ENCODE results near the gene PDE3A.

The PDE3A gene

DNA sequence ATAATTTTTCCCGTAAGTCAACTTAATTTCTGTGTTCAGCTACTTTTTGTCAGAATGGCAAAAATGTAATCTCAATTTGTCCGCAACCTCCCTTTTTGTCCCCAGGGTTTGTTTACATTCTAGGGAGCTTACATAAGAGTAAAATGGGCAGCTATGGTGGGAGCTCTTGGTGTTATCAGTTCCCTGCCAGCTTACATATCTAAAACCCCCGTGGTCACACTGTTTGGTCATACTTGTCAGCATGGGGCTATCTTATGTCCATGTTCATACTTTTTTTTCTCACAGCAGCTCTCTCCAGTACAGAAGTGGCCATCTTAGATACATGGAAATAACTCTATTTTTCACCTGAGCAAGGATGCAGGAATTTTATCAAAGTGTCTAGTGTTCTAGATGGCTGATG is 343.5 kb downstream of the PDE3A start:
- Histone ChIP-seq H3K36me3 (ENCODE audit: control insufficient read depth, low read length) (no peaks in the 10 kb centered on the region), H3F3A (ENCODE audit: control insufficient read depth, insufficient read depth) (no peaks in the 10 kb centered on the region), H3K79me2 (ENCODE audit: control insufficient read depth, low read length) (no peaks in the 10 kb centered on the region), H3K27ac (ENCODE audit: low read depth, low read length) (no peak overlapping the region), H3K27me3 (ENCODE audit: control insufficient read depth, low read length) (no peaks in the 10 kb centered on the region), H3K4me1 (ENCODE audit: control insufficient read depth, low read length) (no peaks in the 10 kb centered on the region), H3K4me3 (ENCODE audit: low read length) (no peak overlapping the region), H4K20me1 (ENCODE audit: control insufficient read depth, insufficient read depth, low read depth, low read length) (no peaks in the 10 kb centered on the region), H3K9me2 (replicated peaks; ENCODE audit: control insufficient read depth, low read length) (no peaks in the 10 kb centered on the region), H3K9me3 (ENCODE audit: control insufficient read depth, insufficient read depth, low read length) (no peaks in the 10 kb centered on the region), H3K4me2 (ENCODE audit: low read length) (no peak overlapping the region)
- TF ChIP-seq EZH2phosphoT487 (IDR thresholded peaks at IDR 0.05; ENCODE audit: borderline replicate concordance, low read length), result no peak
- TF ChIP-seq, protein P1, sequence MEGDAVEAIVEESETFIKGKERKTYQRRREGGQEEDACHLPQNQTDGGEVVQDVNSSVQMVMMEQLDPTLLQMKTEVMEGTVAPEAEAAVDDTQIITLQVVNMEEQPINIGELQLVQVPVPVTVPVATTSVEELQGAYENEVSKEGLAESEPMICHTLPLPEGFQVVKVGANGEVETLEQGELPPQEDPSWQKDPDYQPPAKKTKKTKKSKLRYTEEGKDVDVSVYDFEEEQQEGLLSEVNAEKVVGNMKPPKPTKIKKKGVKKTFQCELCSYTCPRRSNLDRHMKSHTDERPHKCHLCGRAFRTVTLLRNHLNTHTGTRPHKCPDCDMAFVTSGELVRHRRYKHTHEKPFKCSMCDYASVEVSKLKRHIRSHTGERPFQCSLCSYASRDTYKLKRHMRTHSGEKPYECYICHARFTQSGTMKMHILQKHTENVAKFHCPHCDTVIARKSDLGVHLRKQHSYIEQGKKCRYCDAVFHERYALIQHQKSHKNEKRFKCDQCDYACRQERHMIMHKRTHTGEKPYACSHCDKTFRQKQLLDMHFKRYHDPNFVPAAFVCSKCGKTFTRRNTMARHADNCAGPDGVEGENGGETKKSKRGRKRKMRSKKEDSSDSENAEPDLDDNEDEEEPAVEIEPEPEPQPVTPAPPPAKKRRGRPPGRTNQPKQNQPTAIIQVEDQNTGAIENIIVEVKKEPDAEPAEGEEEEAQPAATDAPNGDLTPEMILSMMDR (IDR thresholded peaks at IDR 0.05; ENCODE audit: low read depth, low read length, poor library complexity, severe bottlenecking), result no peak

DNA sequence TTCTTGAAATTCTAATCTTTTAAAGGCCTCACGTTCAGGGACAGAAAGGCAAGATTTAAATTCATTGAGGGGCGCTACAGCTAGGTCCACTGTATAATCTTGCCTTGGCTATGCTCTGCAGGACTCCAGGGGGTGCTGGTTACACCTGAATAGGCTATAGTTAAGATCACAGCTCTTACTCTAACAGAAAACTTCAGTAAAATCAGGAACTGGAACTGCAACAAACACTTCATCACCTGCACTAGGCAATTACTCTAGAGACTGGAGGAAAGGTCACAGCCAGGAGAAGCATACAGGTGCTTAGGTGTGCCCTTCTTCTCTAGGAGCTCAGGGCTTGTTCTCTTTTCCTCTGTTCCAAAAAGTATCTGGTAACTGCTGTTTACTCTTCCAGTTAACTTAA is 347.7 kb downstream of the PDE3A start:
- H3K79me2 ChIP-seq (ENCODE audit: control insufficient read depth, low read length), result no peaks in the 10 kb centered on the region
- H3K27ac ChIP-seq (ENCODE audit: low read depth, low read length), result no peak overlapping the region
- H4K20me1 ChIP-seq (ENCODE audit: control insufficient read depth, insufficient read depth, low read depth, low read length), result no peaks in the 10 kb centered on the region
- no peaks in the 10 kb centered on the region for H3F3A ChIP-seq (ENCODE audit: control insufficient read depth, insufficient read depth)
- no peaks in the 10 kb centered on the region for H3K27me3 ChIP-seq (ENCODE audit: control insufficient read depth, low read length)
- H3K4me3 ChIP-seq (ENCODE audit: low read length), result no peak overlapping the region
- H3K9me3 ChIP-seq (ENCODE audit: control insufficient read depth, insufficient read depth, low read length), result no peaks in the 10 kb centered on the region
- no peaks in the 10 kb centered on the region for H3K36me3 ChIP-seq (ENCODE audit: control insufficient read depth, low read length)
- TF ChIP-seq, protein P1 (IDR thresholded peaks at IDR 0.05; ENCODE audit: low read depth, low read length, poor library complexity, severe bottlenecking), result no peak
- TF ChIP-seq EZH2phosphoT487 (IDR thresholded peaks at IDR 0.05; ENCODE audit: borderline replicate concordance, low read length), result no peak
- H3K4me2 ChIP-seq (ENCODE audit: low read length), result no peak overlapping the region
- no peaks in the 10 kb centered on the region for H3K4me1 ChIP-seq (ENCODE audit: control insufficient read depth, low read length)
- no peaks in the 10 kb centered on the region for H3K9me2 ChIP-seq (replicated peaks; ENCODE audit: control insufficient read depth, low read length)

DNA sequence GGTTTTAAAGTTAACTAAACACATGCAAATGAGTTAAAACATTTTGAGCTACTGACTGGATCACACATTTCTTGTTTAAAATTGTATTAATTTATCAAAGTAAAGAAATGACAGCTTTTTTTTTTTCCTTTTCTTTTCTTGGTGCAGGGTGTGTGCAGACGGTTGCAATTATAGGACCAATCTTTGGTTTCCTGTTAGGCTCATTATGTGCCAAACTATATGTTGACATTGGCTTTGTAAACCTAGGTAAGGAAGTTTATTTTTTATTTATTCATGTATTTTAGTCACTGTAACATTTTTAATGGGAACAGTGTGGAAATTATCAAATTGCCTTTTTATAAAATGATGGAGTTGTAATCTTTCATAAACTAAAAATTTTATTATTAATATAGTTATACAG is 348.6 kb downstream of the PDE3A start:
- no peaks in the 10 kb centered on the region for H3K79me2 ChIP-seq (ENCODE audit: control insufficient read depth, low read length)
- TF ChIP-seq EZH2phosphoT487 (IDR thresholded peaks at IDR 0.05; ENCODE audit: borderline replicate concordance, low read length), result no peak
- TF ChIP-seq, protein P1 (IDR thresholded peaks at IDR 0.05; ENCODE audit: low read depth, low read length, poor library complexity, severe bottlenecking), result no peak
- H3K4me1 ChIP-seq (ENCODE audit: control insufficient read depth, low read length), result no peaks in the 10 kb centered on the region
- no peaks in the 10 kb centered on the region for H3K9me2 ChIP-seq (replicated peaks; ENCODE audit: control insufficient read depth, low read length)
- H3F3A ChIP-seq (ENCODE audit: control insufficient read depth, insufficient read depth), result no peaks in the 10 kb centered on the region
- no peak overlapping the region for H3K4me3 ChIP-seq (ENCODE audit: low read length)
- H3K27ac ChIP-seq (ENCODE audit: low read depth, low read length), result no peak overlapping the region
- no peaks in the 10 kb centered on the region for H3K9me3 ChIP-seq (ENCODE audit: control insufficient read depth, insufficient read depth, low read length)
- no peaks in the 10 kb centered on the region for H4K20me1 ChIP-seq (ENCODE audit: control insufficient read depth, insufficient read depth, low read depth, low read length)
- H3K36me3 ChIP-seq (ENCODE audit: control insufficient read depth, low read length), result no peaks in the 10 kb centered on the region
- no peaks in the 10 kb centered on the region for H3K27me3 ChIP-seq (ENCODE audit: control insufficient read depth, low read length)
- H3K4me2 ChIP-seq (ENCODE audit: low read length), result no peak overlapping the region

DNA sequence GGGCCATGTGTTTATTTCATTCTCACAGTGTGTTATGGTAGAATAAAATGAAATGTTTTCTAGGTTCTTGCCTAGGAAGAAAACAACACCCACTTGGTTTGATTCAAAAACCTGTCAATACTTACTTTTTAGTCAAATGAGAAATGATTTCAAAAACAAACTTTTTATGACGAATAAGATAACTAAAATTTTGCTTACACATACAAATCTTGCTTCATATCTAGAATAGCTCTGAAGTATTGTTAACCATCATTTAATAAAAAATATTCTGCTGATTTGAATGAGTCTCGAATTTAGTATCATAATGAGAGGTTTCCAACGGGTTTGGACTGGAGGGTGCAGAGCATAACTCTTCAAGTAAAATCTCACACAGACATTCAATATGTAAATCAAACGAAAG is 350.0 kb downstream of the PDE3A start:
- no peaks in the 10 kb centered on the region for H3K4me1 ChIP-seq (ENCODE audit: control insufficient read depth, low read length)
- no peak for TF ChIP-seq EZH2phosphoT487 (IDR thresholded peaks at IDR 0.05; ENCODE audit: borderline replicate concordance, low read length)
- TF ChIP-seq, protein P1 (IDR thresholded peaks at IDR 0.05; ENCODE audit: low read depth, low read length, poor library complexity, severe bottlenecking), result no peak
- no peak overlapping the region for H3K4me2 ChIP-seq (ENCODE audit: low read length)
- H3K27ac ChIP-seq (ENCODE audit: low read depth, low read length), result no peak overlapping the region
- H3K9me3 ChIP-seq (ENCODE audit: control insufficient read depth, insufficient read depth, low read length), result no peaks in the 10 kb centered on the region
- H4K20me1 ChIP-seq (ENCODE audit: control insufficient read depth, insufficient read depth, low read depth, low read length), result no peaks in the 10 kb centered on the region
- no peaks in the 10 kb centered on the region for H3K27me3 ChIP-seq (ENCODE audit: control insufficient read depth, low read length)
- no peak overlapping the region for H3K4me3 ChIP-seq (ENCODE audit: low read length)
- no peaks in the 10 kb centered on the region for H3K36me3 ChIP-seq (ENCODE audit: control insufficient read depth, low read length)
- no peaks in the 10 kb centered on the region for H3K79me2 ChIP-seq (ENCODE audit: control insufficient read depth, low read length)
- no peaks in the 10 kb centered on the region for H3K9me2 ChIP-seq (replicated peaks; ENCODE audit: control insufficient read depth, low read length)
- no peaks in the 10 kb centered on the region for H3F3A ChIP-seq (ENCODE audit: control insufficient read depth, insufficient read depth)

All from DOHH2 (cell line).